ENCODE results near the gene ACADM. TPM values are rescaled to one million over a fixed set of nuclear protein-coding genes. Genes with fewer than 3 reads are reported as not detected.
A peak's percentile ranks its signal among the peaks of the same experiment; 100 is the strongest.

The ACADM gene
- total and polyA plus RNA-seq, 2 of the 13 experiments (the other 11 are each of a cell fraction or from before 2014, with no cell fraction given): 43.7 to 92.2 TPM

DNA sequence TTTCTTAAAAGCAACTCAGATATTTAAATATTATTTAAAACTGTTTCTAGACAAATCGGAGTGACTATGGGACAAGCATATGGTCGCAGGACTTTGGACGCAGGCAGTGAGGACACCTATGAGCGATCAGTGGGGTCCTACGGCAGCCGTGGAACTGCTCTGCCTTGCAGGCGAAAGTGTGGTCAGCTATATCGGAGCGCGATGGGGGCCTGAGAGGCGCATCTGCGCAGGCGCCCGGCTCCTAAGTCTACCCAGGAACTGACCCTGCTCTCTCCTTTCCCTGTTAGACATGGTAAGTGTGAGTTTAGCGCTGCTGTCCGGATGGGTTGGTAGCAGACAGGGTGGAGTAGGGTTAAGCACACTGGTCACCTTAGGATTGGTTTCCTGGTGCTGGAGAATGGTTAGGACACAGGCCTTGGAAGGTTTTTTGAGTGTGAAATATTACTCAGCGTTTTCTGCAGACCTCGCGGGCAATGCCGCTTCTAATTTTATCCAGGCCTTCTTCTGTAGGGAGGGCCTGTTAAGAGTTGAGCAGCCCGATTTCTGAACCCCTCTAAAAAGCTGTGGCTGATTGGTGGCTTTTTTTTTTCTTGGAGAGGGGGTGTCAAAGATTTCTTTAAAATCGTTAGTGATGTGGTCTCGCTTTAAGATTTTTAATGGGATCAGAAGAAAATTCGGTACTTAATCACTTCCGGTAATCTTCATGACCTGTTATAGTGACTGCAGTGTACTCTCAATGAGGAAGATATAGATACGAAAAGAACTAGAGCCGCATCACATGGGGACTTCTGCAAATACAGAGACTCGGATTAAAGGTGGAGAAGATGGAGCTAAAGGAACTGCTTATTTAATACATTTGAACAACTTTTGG, 61.7 kb downstream of the ACADM start, which contains the start of gene RABGGTB (continued):
- TF ChIP-seq HMGXB3 (CRISPR knock-in tag; IDR thresholded peaks at IDR 0.05; ENCODE audit: borderline replicate concordance) (peak; percentile 87; the same call in 1 of the 2 replicates), IRX3 (CRISPR knock-in tag; IDR thresholded peaks at IDR 0.05; ENCODE audit: borderline replicate concordance, low read depth) (no peak; the same call in 1 of the 2 replicates), HMGXB4 (CRISPR knock-in tag; IDR thresholded peaks at IDR 0.05; ENCODE audit: borderline replicate concordance in 1 of 2, low read depth in 1 of 2) (peak; percentile 68 to 77; a peak in 3 of 4 replicates), ZNF34 (CRISPR knock-in tag; IDR thresholded peaks at IDR 0.05; ENCODE audit: borderline replicate concordance) (no peak), SMC3 (IDR thresholded peaks at IDR 0.05; ENCODE audit: low read length) (0 out of 2 replicates have a peak, but pooled peaks have one; percentile 16), ETV6 (CRISPR knock-in tag; conservative IDR thresholded peaks at IDR 0.05) (no peak), ZSCAN31 (CRISPR knock-in tag; IDR thresholded peaks at IDR 0.05; ENCODE audit: low read depth) (no peak), FOXK1 (CRISPR knock-in tag; IDR thresholded peaks at IDR 0.05; ENCODE audit: borderline replicate concordance, low read depth) (peak; percentile 72; the same call in 1 of the 2 replicates), ZNF275 (CRISPR knock-in tag; IDR thresholded peaks at IDR 0.05; ENCODE audit: borderline replicate concordance) (no peak), ZNF484 (CRISPR knock-in tag; IDR thresholded peaks at IDR 0.05; ENCODE audit: borderline replicate concordance, low read depth) (no peak), ZC3H13 (CRISPR knock-in tag; IDR thresholded peaks at IDR 0.05) (no peak), DDIT3 (CRISPR knock-in tag; IDR thresholded peaks at IDR 0.05) (0 out of 2 replicates have a peak, but pooled peaks have one; percentile 30), MAFG (CRISPR knock-in tag; IDR thresholded peaks at IDR 0.05) (no peak), TARDBP (CRISPR knock-in tag; IDR thresholded peaks at IDR 0.05) (no peak), PAWR (CRISPR knock-in tag; IDR thresholded peaks at IDR 0.05; ENCODE audit: borderline replicate concordance) (no peak), SALL2 (CRISPR knock-in tag; IDR thresholded peaks at IDR 0.05) (peak; percentile 86), ZNF367 (CRISPR knock-in tag; IDR thresholded peaks at IDR 0.05; ENCODE audit: borderline replicate concordance) (no peak), JUN (CRISPR knock-in tag; IDR thresholded peaks at IDR 0.05) (peak; percentile 60; the same call in 1 of the 2 replicates), THYN1 (CRISPR knock-in tag; IDR thresholded peaks at IDR 0.05; ENCODE audit: borderline replicate concordance, low read depth) (no peak), SIN3B (IDR thresholded peaks at IDR 0.05; ENCODE audit: low read length) (peak; percentile 72), ZBTB42 (CRISPR knock-in tag; IDR thresholded peaks at IDR 0.05) (no peak)
